HG03045 (cell line): Measurements from ENCODE around the gene MRPS16.

Experiments used
- ATAC-seq: cut with Tn5 transposase; IDR thresholded peaks from one replicate; pipeline ENCODE4 v1.9.1; 2021; ENCODE audit warnings: mild to moderate bottlenecking, moderate library complexity; ENCODE audit not compliant: unreplicated experiment

Gene MRPS16

DNA sequence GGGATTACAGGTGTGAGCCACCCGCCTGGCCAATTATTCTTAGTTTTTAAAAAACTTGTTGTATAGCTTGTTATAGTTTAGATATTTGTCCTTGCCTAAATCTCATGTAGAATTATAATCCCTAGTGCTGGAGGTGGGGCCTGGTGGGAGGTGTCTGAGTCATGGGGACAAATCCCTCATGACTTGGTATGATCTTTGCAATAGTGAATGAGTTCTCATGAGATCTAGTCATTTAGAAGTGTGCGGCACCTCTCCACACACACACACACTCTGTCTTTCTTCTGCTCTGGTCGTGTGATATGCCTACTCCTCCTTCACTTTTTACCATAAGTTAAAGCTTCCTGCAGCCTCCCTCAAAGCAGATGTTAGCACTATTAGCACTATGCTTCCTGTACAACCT, 47.4 kb downstream of the MRPS16 start:
- no peak for ATAC-seq
